GM10266 (cell line): Measurements from ENCODE around the gene SHISA6.

Experiments used
- DNase-seq: peaks from one replicate; pipeline ENCODE4 v3.0.0; 2012; ENCODE audit errors: extremely low spot score
- CTCF ChIP-seq: IDR thresholded peaks from 2 replicates; pipeline ENCODE4 v1.5.1; 2012; ENCODE audit warnings: mild to moderate bottlenecking, low read depth; ENCODE audit not compliant: control insufficient read depth, insufficient read depth; ENCODE audit errors: missing control alignments

The SHISA6 gene

GRCh38 chr17:11388054-11388453, 147.0 kb downstream of the SHISA6 start:
- no peak for DNase-seq
- TF ChIP-seq CTCF = no peak

DNA sequence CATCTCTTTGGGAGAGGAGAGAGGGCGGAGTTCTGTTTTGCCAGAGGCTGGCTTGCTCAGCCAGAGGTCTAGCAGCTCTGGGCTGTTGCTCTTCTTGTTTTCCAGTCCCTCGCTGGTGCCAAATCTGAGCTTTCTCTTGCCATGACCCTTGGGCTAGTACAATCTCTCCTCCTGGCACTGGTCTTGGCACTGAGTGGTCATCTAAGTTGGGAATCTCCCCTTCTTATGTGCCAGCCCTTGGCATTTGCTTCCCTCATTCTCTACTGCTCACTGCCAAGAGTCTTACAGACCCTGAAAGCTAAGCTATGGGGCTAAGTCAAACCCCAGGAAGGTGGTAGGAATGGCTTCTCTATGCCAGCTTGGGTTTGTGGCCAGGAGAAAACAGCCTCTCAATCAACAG, 148.6 kb downstream of the SHISA6 start:
- TF ChIP-seq CTCF = no peak
- DNase-seq = no peak

GRCh38 chr17:11391134-11391533, 150.1 kb downstream of the SHISA6 start:
- no peak for DNase-seq
- TF ChIP-seq CTCF = no peak

DNA sequence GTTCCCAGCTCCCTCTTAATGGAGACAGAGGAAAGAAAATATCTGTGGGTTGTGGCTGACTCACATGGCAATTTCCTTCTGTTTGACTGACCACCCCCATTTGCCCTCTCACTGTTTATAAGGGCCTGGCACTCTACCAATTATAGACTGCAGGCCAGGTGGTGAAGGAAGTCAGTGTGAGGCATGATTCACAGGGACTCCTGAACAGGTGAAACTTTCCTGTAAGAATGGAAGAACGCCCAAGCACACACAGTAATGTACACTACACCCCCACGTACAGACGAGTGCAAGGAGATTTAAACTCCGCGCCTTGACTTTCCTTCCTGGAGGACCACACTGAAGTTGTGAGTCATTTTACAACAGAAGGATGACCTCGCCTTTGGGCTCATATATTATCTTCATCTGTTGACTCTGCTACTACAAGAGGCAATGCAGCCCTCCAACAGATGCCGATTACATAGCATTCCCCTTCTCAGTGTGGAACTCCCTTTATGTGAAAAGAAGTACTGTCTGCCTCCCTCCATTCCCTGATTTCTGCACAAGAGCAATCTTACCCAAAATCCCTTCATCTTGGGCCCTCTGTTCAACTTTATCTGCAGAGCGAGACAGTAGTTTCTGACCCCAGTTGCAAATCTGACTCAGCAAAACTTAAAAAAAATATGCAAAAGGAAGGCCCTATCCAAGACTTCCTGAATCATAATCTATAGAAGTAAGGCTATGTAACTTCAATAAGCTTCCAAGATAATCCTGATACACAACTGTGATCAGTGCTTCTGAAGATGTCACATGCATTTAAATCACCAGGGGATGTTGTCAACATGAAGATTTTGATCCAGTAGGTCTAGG, 163.6 kb downstream of the SHISA6 start:
- no peak for TF ChIP-seq CTCF
- no peak for DNase-seq

GRCh38 chr17:11406716-11407115, 165.7 kb downstream of the SHISA6 start:
- no peak for TF ChIP-seq CTCF
- DNase-seq = no peak

- no peak for TF ChIP-seq CTCF
- no peak for DNase-seq
These were observed 171.6 kb downstream of the SHISA6 start for GRCh38 chr17:11412654-11413053.

GRCh38 chr17:11418342-11418741, 177.3 kb downstream of the SHISA6 start:
- no peak for TF ChIP-seq CTCF
- DNase-seq = no peak
